GM12872 (cell line): ENCODE measurements around the gene ANP32A.
A peak's percentile ranks its signal among the peaks of the same experiment; 100 is the strongest.

Experiments
- TF ChIP-seq, protein P1 (sequence below): IDR thresholded peaks from 3 replicates; pipeline ENCODE4 v1.5.1; 2011; ENCODE audit warnings: low read depth, mild to moderate bottlenecking, low read length, moderate library complexity; ENCODE audit not compliant: insufficient read depth

The ANP32A gene

DNA sequence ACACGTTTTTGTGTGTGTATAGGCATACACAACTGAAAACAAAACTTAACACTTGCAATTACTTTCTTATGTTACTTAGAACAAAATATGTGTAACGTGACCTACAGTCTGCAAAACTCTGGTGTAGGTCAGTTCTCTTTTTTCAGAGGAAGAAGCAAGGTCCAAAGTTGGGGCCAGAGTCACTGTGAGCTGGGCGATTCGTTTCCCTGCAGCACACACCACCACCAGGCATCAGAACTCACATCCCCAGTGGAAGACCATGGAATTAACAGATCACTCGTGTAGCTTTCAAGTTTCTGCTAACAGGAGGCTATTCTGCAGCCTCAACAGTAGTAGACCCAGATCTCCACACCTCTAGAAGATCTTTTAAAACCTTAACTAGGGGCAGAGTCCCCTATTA, 25.8 kb downstream of the ANP32A start:
- TF ChIP-seq, protein P1, sequence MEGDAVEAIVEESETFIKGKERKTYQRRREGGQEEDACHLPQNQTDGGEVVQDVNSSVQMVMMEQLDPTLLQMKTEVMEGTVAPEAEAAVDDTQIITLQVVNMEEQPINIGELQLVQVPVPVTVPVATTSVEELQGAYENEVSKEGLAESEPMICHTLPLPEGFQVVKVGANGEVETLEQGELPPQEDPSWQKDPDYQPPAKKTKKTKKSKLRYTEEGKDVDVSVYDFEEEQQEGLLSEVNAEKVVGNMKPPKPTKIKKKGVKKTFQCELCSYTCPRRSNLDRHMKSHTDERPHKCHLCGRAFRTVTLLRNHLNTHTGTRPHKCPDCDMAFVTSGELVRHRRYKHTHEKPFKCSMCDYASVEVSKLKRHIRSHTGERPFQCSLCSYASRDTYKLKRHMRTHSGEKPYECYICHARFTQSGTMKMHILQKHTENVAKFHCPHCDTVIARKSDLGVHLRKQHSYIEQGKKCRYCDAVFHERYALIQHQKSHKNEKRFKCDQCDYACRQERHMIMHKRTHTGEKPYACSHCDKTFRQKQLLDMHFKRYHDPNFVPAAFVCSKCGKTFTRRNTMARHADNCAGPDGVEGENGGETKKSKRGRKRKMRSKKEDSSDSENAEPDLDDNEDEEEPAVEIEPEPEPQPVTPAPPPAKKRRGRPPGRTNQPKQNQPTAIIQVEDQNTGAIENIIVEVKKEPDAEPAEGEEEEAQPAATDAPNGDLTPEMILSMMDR: no peak

DNA sequence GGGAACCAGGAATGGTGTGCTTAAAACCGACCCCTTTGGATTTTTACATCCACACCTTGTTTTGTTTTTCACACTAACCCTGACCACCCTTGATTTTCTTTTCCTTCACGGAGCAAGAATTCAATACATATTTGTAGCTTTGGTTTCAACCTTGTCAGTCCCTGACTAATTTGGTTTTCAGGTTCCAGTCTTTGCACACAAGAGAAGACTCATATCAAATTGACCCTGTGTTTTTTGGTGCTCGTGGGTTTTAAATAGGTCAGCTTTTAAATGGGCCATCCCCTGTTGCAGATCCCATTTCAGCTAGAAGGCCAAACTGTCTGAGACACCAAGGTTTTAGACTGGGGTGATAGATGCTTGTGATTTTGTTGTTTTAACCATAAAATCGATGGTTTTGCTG, 26.4 kb downstream of the ANP32A start:
- TF ChIP-seq, protein P1: no peak

DNA sequence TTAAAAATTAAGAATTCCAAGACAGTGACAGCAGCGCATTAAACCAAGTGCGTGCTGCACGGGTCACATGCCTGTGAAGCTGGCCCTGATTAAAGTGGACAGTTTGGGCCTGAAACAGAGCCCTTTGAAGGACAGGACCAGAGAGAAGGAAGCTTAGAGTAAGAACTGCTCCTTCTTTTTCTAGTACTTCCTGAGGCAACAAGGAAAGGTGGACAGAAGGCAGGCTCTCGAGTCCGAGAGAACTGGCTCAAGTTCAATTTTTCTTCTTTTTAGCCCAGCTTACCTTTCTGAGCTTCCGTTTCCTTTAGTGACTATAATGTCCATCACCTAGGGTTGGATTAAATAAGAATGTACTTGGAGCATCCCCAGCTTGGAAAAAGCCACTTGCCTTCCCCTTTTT, 26.9 kb downstream of the ANP32A start:
- TF ChIP-seq, protein P1: no peak

DNA sequence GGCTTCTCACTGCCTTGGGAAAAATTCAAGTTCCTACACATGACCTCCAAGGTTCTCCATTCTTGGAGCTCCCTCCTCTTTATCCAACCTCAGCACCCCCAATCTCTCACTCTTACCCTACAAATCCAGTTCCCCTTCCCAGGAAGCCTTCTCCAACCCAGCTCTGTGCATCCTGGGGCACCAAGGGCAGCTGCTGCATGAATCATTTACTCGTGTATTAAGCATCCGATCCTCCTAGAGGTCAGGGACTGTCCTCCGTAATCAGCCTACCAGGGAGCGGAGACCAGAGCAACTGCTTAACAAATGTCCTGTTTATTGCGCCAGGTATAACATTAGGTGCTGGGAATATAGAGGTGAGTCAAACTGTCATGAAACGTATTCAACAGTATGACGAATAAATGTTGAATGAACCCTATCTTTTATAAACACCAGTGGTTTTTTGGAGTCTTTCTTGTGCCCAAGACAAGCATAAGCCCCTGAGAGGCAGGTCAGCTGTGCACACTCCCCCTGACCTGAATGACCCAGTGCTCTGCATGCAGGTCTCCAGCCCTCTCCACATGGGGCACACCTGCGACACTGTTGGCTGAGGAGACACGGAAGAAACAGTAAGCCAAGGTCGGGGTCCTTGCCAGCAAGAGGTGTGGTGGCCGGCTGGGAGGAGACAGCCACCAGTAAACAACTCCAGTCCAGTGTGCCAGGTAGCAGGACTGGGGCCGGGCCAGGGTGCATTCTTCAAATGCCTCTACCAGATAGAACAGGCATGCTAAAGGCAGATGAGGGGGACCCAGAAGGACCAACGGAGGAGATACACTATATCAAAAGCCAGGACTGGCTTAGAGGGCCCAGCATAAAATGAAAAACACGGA, 27.6 kb downstream of the ANP32A start:
- TF ChIP-seq, protein P1: no peak

DNA sequence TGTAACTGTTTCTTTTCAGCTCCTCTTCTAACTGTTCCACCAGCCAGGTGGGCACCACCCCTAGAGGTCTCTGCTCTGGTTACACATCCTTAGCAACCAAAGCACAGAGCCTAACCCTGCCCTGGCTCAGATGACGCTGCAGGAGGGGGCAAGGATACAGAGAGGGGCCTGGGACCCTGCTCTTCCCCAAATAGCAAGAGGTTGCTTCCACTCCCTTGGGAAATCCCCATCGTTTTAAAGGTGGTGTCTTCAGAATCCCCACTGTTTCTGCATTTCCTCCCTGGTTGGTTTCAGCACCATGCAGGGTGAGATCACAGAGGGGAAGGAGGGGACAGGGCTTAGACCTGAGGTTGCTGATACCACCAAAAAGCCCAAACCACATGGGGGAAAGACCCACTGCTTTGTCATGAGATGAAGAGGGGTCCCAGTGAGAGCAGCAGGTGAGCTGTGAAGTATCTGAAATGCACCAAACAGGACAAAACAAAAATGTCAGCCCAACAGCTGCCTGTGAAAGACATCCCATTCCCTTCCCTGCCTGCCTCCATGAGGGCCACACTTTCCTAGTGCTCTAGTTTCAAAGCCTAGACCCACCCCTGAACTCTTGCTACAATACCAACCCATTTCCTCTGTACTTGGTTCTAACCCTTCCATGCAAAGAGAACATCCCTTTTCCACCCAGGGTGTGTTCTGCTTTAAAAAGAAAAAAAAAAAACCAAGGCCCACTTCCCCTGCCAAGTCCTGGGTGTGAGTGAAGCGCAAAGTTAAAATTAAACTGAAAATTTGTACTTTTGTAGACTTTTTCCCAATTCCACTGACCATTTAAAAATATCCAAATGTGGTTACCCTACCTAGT, 29.0 kb downstream of the ANP32A start:
- TF ChIP-seq, protein P1: peak; percentile 28; the same call in 2 of the 3 replicates

DNA sequence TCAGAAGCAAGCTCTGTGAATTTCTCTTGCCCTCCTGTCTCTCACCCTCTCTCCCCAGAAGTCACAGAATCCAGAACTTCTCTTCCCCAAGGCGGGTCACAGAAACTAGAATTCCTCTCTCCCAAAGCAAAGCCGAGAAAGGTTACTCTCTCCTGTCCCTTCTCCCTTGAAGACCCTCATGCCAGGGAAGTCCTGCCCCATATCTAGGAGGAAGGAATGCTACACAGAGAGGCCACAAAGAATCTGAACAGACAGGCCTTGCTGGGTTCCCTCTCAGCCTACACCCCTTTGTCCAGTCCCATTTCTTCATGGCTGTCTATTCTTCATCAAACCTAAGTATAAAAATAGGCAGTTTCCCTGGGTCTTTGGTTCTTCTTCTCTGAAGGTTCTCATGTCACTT, 29.8 kb downstream of the ANP32A start:
- TF ChIP-seq, protein P1: no peak

DNA sequence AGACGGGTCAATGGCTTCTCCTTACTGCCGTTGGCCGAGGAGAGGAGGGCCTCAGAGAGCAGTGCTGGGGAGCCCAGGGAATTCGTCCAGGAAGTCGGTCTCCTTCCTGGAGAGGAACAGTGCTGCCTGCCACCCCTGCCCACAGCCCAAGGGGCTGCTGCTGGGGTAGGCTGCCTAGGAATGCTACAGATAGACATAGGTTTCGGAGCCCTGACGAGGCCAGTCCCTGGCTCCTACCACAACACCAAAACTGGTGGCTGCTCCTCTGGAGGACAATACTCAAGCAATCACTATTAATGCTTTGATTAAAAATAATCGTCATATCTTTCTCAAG, 30.5 kb downstream of the ANP32A start:
- TF ChIP-seq, protein P1: no peak
